ENCODE measurements around the gene AP2B1. TPM values are rescaled to one million over a fixed set of nuclear protein-coding genes. Genes with fewer than 3 reads are reported as not detected.

AP2B1 gene
- total RNA-seq, 1 experiment from 2014 or later: 65.0 TPM

DNA sequence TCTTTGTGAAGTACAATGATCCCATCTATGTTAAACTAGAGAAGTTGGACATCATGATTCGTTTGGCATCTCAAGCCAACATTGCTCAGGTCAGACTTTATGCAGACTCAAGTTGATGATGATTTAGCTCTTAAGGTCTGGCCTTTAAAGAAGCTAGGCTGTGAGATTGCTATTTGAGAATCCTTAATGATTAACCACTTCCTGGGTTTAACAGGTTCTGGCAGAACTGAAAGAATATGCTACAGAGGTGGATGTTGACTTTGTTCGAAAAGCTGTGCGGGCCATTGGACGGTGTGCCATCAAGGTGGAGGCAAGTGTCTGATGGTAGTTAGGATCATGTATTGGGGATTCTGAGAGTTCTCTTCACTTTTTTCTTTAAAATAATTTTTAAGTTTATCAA, 40.3 kb downstream of the AP2B1 start:
- DNase-seq (ENCODE audit: low spot score): peak; percentile 53

DNA sequence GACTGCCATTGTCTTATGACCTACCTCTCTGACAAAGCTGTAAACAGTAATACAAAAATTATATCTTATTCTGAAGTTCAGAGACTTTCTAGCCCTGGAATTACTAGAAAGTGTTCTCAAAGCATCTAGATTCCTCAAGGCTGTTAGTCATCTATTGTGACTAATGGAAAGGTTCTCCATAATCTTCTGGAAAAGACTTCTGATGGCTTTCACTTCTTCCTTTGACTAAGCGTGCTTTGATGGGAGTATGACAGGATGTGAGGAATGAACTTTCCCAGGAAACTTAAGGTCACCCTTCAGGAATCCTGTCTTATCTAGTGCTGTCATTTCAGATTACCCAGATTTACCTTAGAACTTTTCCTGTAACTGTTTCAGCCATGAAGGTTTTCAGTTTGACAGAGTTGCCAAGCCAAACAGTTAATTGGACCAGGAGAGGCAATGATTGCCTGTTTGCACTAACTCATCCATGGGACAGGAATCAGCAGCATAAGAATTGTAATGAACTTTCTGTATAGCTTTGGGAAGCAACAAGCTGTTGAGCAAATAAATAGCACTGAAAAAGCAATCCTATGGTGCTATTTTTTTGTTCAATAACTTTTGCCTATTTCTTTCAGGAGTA, 43.5 kb downstream of the AP2B1 start:
- DNase-seq (ENCODE audit: low spot score): no peak

DNA sequence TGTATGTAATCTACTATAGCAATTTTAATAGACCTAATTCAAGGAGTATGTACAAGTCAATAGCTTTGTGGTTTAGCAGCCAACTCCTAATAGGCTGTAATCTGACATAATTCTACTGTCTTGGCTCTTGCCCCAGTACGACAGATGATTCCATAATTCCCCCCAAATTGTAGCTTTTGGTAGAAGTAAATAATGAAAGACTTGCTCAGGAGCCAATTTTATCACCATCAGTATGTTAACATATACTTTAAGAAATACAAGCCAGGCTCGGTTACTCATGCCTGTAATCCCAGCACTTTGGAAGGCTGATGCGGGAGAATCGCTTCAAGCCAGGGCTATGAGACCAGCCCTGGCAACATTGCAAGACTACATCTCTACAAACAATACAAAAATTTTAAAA, 53.9 kb downstream of the AP2B1 start:
- no peak for DNase-seq (ENCODE audit: low spot score)

DNA sequence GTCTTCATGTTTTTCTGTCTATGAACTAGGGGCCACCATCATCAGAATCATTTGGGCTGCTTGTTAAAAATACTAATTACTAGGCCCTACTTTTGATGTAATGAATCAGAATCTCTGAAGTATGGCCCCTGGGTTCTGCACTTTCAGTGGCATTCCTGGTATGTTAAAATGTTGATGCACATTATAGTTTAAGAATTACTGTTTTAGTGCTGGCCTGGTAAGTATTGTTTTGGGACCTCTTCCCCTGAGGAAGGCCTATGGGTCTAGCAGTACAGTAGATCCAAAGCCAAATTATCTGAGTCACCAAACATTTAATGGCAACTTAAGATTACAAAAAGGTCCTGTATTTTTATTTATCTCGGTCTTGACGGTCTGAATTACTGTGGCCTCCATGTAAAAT, 58.8 kb downstream of the AP2B1 start:
- no peak for DNase-seq (ENCODE audit: low spot score)

DNA sequence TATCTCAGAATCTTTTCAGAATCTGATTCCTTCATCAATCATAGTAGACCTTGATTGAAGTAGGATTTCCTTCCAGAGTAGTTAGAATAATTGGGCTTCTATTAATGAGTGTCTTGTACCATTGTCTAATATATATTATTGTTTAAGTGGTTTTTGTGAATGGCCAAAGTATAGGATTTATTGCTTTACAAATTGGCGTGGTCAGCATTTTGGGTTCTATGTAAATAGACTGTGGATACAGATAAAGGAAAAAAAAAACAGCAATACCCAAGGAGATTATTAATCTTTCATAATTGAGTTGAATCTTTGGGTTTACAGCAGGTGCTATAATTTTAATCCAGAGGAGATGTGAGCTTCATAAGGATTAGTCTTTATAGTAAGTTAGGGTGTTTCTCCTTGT, 64.3 kb downstream of the AP2B1 start:
- no peak for DNase-seq (ENCODE audit: low spot score)

DNA sequence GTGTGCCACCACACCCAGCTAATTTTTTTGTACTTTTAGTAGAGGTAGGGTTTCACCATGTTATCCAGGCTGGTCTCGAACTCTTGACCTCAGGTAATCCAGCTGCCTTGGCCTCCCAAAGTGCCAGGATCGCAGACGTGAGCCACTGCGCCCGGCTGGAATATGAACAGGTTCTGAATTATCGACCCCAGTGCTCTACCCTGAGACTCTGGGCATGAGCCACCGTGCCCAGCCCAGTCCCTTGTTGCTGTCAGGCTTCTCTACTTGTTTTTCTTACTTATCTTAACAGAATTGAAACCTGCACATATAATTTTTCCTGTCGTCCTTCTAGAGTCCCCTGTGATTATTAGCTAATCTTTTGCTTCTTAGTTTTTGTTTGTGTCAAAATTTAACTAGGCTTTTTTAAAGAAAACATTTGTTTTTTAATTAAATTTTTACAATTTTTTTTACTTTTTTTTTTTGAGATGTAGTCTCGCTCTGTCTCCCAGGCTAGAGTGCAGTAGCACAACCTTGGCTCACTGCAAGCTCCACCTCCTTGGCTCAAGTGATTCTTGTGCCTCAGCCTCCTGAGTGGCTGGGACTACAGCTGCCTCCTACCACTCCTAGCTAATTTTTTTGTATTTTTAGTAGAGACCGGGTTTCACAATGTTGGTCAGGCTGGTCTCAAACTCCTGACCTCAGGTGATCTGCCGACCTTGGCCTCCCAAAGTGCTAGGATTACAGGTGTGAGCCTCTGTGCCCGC, 66.7 kb downstream of the AP2B1 start:
- no peak for DNase-seq (ENCODE audit: low spot score)

DNA sequence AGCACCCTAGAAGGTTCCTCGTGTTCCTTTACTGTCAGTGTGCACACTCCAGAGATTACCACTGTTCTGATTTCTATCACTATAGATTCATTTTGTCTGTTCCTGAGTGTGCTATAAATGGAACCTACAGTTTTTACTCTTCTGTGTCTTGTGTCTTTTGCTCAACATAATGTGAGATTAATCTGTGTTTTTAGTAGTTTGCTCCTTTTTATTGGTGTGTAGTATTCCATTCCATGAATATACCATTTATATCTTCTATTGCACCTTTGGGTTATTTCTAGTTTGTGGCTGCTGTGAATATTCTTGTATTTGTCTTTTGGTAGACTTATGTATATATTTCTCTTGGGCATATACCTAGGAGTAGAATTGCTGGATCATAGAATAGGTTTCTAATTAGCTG, 68.2 kb downstream of the AP2B1 start:
- DNase-seq (ENCODE audit: low spot score): no peak

DNA sequence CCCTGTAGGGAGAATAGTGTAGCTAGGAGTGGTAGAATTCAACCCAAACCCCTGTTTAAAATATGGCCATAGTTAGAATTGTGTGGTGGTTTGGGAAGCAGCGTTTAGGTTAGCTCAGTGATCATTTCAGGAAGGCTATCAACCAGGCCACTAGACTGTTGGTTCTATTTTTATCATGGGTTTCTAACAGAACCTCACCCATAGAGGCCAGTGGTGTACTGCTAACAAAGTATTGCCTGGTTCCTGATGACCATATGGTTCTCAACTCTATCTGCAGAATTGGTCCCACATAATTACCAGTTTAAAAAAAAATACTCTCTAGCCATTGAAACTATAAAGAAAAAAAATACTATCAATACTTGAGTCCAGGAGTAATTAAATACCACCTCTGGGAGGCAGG, 73.8 kb downstream of the AP2B1 start:
- no peak for DNase-seq (ENCODE audit: low spot score)

DNA sequence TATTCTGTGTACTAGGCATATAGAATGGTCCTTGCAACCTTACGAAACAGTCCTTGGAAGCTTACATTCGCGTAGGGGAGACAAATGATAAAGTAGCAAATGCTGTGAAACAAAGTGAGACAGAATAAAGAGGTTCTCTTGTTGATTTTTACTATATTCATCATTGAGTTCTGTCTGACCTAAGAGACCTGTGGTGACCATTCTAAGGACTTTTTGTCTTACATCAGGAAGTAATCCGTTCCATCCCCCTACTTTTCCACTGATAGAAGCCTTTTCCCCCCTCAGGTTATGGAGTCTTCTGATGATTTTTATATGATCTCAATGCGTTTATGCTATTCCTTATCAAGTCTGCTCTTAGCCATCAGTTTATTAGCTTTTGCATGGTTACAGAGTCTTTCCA, 77.6 kb downstream of the AP2B1 start:
- no peak for DNase-seq (ENCODE audit: low spot score)

DNA sequence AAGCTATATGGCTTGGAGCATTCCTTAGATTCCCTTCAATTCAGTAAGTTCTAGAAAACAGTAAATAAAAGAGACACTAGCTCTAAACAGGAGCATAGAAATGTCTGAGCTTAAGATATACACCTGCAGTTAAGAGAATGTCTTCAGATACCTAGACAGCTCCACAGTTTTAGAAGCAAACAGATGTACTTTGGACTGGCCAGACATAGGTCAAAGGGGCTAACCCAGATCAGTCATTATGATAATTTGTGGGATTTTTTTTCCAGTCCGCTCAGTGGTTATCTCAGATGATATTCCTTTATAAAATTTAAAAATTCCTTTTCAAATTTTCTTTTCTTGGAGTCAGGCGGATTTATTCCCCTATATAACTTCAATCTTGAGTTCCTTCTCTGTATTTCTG, 78.5 kb downstream of the AP2B1 start:
- no peak for DNase-seq (ENCODE audit: low spot score)

DNA sequence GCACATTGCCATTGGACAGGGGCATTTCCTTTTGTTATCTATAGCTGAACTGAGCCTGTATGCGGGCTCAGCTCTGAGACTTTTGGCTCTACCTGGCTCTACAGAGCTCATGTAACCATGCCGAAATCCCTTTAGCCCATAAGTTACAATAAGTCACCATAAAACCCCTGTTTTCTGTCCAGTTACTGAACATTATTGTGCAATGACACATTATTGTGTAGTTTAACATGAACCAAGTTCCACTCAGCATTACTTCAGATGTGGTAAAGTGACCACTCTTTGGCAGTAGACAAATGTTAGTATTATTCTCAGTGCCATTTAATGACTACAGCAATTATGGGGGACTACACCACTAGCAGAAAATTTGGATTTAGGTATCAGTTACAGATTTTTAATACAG, 78.9 kb downstream of the AP2B1 start:
- DNase-seq (ENCODE audit: low spot score): no peak

DNA sequence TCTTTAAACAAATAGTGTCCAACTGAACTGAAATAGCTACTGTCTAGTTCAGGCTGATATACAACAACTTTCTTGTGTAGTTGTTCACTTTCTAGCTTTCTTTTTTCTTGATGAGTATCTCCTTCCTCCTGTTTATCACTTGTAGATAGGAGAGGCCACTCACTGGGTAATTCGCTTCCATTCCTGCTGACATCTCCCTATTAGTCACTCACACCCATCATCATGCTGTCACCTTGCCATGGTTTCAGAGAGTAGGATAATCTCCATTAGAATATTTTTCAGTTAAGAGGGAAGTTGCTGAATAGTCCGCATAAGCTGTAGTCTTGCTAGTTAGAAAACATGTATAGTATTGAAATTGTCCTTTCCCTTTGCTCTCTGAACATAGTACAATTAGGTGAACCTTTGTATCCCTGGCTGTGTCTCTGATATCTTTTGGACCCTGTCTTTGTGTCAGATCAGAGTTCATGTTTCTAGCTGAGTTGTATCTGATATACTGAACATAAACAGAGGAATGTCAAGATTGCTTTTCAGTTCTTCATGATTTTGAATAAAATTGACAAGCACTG, 79.9 kb downstream of the AP2B1 start:
- no peak for DNase-seq (ENCODE audit: low spot score)

DNA sequence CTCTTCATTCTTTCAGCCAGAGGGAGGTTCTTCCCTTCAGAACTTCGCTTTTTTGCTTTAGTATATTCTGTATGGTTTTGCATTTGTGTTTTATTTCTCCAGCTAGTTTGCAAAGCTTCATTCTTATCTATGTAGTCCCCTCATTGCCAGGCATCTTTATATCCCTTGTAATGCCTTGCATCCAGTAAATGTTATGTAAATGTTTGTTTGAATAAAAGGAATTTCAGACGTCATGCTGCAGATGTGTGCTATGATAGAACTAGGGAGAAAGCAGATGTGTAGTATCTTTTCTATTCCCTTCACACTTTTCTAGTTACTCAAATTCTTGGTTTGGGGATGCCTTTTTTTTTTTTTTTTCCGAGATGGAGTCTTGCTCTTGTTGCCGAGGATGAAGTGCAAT, 81.7 kb downstream of the AP2B1 start:
- DNase-seq (ENCODE audit: low spot score): no peak

DNA sequence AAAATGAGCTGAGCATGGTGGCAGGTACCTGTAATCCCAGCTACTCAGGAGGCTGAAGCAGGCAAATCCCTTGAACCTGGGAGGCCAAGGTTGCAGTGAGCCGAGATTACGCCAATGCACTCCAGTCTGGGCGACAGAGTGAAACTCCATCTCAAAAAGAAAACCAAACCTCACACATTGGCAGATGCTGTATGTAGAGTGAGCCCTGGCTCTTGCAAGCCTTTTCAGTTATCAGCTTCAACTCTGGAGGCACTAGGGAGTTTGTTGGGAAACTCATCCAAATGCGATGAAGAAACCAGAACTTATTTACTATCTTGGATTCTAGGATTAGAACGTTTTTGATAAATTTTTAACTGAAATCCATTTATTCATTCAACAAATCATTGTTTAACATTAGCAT, 87.4 kb downstream of the AP2B1 start:
- no peak for DNase-seq (ENCODE audit: low spot score)

DNA sequence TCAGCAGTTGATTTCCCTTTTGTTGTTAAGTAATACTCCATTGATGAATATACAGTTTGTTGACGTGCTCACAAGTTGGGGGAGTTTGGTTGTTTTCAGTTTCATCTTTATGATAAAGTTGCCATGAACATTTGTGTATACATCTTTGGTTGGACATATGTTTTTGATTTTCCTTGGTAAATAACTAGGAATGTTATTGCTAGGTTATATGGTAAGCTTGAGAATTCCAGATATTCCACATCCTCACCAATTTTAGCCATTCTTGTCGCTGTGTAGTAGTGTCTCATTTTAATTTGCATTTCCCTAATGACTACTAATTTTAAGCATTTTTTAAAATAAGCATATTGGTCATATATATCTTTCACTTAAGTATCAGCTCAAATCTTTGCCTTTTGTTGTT, 89.3 kb downstream of the AP2B1 start:
- no peak for DNase-seq (ENCODE audit: low spot score)

DNA sequence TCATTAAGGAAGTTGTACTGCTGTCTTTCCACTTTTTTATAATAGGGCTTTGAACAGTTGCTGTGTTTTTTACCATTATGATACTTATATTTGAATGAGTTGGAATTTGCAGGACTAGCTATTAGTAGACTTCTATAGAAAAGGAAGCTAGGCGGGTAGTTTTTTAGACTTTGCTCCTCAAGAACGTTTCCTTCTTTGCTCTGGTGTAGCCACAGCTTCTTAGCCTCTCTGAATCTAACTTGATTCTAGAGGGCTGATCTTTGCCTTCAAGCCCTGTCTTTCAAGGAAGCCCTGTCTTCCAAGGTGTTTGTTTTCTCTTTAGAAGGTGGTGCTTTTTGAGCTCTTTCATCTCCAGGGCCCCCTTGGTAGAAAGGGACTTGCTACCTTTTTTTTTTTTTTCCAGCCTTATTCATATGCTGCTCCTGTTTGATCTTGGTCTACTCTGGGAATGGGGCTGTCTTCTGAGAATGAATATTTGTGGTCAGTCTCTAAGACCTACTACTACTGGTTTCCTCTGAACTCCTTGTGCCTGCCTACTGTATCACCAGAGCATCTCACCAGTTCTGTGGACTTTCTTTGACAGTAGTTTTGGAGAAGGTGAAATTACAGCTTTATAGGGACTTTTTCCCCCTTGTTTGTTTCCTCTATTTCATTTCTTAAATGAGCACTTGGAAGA, 92.0 kb downstream of the AP2B1 start:
- DNase-seq (ENCODE audit: low spot score): peak; percentile 49

DNA sequence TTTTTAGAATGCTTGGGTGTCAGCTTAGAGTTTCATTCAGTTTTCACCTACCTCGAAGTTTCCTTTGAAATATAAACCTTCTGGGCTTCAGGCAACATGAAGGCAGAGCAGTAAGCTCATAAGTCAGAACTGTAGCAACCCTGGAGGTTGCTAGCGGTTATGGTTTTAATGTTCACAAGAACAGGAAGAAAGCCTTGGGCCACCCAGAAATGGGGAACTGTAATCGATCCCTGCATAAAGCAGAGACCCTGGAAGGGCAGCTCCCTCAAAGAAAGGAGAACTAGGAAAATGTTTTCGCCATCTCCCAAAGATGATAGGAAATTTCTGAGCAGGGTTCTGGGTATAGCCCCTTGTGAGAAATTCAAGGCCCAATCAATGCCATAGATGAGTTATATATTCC, 96.5 kb downstream of the AP2B1 start:
- DNase-seq (ENCODE audit: low spot score): no peak

DNA sequence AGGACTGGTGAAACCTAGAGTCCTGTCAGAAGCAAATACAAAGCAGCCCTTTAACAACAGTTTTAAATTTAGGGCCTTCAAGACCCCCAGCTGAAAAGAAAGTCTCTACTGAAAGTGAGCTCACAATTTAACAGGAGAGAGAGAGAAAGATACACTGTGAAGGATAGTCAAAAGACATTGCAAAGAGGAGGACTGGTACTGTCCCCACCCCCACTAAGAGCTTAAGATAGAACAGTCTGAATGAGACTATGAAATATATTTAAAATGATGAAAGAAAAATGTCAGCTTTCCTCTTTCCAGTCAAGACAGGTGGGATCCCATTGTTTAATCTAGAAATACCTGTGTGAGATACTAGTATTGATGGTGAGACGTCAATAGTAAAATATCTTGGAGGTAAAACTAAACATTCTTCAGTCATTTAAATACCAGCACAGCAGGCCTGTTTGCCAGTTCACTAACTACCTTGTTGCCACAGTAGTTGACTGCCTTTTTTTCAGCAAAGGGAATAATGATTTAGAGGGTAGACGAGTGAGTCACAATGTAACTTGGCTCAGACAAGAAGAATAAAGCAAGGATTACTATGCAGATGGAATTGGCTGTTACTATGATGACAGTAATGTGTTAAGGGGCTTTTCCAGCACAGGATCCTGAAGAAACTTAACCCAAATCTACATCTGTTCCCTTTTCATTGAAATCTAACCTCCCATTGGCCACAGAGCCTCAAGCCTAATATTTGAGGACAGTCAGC, 97.1 kb downstream of the AP2B1 start:
- no peak for DNase-seq (ENCODE audit: low spot score)

DNA sequence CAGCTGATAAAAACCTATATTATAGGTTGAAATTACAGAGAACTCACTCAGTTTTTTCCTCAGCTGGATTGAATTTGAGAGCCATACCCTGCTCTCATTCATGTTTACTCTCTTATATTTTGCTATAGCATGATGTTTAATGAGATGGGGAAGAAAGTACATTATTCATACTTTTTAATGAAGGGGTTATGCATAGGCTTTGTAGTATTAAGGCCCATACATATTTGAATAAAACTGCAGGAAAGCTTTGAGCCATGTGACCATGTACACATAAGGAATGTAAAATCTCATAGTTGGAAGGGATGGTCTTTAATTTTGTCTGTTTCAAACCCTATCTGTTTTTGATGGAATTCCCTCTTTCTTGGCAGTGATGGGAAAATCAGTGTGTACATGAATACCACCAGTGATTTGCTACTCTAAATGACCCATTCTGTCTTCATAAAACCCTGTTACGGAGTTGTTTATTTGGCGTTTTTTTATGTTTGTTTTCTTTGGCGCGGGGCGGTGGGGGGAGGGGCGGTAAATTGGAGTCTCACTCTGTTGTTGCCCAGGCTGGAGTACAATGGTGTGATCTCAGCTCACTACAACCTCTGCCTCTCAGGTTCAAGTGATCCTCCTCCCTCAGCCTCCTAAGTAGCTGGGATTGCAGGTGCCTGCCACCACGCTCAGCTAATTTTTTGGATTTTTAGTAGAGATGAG, 105.5 kb downstream of the AP2B1 start:
- DNase-seq (ENCODE audit: low spot score): no peak

DNA sequence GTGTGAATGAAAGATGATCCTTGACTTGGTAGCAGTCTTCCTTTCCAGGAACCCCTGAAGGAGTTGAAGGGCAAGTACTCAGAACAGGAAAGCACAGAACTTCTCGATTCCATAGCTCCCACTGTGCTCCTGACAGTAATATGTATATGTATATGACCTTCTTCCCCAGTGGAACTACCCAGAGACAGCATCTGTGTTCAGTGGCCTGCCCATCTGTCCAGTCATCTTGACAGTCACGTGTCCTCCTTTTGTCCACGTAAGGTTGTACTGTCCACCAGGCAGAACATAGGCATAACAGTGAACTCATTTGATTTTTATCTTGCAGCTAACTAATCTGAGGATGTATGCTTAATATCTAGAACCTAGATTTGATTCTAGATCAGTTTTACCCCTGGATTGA, 106.5 kb downstream of the AP2B1 start:
- no peak for DNase-seq (ENCODE audit: low spot score)

DNA sequence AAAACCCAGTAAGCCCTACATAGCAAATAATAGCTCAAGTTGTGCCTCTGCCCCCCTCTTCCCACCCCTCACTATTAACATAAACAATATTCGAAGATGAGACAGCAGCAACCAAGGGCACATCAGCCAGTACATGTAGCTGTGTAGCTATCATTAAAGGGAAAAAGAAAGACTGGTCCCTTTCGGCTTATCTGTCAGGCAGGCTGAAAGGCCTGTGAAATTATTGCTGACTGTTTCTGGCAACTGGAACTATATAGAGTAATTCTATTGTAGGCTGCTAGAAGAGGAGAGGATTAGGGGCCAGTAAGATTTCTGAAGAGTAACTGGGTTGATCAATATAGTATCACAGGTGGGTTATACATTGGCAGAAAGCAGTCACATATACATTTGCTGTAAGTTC, 107.8 kb downstream of the AP2B1 start:
- no peak for DNase-seq (ENCODE audit: low spot score)

Data from HT-29 (cell line).